ENCODE data around the gene TRAM2. TPM values are rescaled to one million over a fixed set of nuclear protein-coding genes. Genes with fewer than 3 reads are reported as not detected.

The TRAM2 gene
- total and polyA plus RNA-seq, 2 donors (not counting 3 experiments of a cell fraction or from before 2014, with no cell fraction given): 85.7 to 98.6 TPM

DNA sequence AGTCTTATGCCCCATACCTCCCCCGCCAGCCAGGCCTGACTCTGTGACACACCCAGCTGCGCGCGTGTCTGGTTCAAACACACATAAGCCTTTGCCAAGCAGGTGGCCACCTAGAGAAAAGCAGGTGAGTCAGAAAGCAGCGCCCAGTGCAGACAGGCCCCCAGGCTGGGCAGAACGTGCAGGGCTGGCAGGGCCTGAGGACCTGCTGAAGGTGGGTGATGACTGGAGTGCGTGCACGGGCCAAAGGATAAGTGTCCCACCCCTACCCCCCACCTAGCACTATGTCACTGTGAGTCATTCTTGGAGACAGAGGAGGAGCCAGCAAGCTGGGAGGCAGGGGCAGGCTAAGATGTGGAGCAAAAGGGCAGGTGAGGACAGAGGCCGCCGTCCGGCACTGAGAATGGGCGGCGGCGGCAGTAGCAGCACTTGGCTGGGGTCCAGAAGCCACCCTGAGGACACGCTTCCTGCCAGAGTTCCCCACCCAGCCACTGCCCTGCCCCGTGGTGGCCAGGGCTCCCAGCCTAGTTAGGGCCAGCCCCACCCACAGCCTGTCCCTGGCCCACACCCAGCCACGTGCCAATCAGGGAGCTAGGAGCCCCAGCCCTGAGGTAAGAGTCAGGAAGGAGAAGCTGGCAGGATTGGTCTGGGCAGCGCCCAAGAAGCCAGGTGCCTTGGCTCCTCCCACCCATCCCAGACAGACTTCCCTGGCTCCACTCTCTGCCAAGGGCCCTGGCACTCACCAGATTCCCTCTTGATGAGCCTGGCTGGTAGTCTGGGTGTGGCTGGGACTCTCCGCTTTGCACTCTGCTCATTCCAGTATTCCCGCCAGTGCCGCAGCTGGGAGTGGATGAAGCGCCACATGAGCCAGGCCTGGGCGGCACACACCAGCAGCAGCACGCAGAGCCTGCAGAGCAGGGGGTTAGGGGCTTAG, 72.7 kb downstream of the TRAM2 start:
- TF ChIP-seq POLR2AphosphoS5 (IDR thresholded peaks at IDR 0.05; ENCODE audit: insufficient read depth, low read depth, low read length) (peak; percentile 52), FOS (IDR thresholded peaks at IDR 0.05; ENCODE audit: borderline replicate concordance, insufficient read depth, low read length) (peak; percentile 55), JUN (IDR thresholded peaks at IDR 0.05; ENCODE audit: borderline replicate concordance, insufficient read depth, insufficient read length, low read depth) (peak; percentile 3), POLR2A (IDR thresholded peaks at IDR 0.05; ENCODE audit: low read depth, low read length) (no peak)
- H3K4me2 ChIP-seq (ENCODE audit: insufficient read depth, low read length): no peak overlapping the region
- H3K27ac ChIP-seq (ENCODE audit: insufficient read depth, low read depth, low read length): peak overlapping the region; percentile 79
- no TSS peak for BruUV-seq (replicated peaks)
- dilution Hi-C loops (cut with MboI; ENCODE audit: extremely low pct_ligation_motif_present, low sequenced_read_pairs): no loop called here
- H3K9me1 ChIP-seq (replicated peaks; ENCODE audit: control insufficient read depth, extremely low read depth, insufficient read depth, low read length): no peaks in the 10 kb centered on the region
- H3K27me3 ChIP-seq (ENCODE audit: control insufficient read depth in 2 of 2, insufficient read depth in 2 of 2, low read length in 2 of 2): no peaks in the 10 kb centered on the region
- H3K9me3 ChIP-seq (replicated peaks; ENCODE audit: control insufficient read depth, insufficient read depth, low read length): no peaks in the 10 kb centered on the region
- ChIA-PET POLR2A (interaction anchor here (0.6 kb wide), 1 partner anchor 60 kb away, joined by 3 read pairs; no protein-coding TSS in a partner anchor), CTCF (interaction anchor here (0.8 to 1.4 kb wide), 6 partner anchors 11 to 88 kb away, joined by 3 to 6 read pairs (median 3); no protein-coding TSS in a partner anchor)
- H2AFZ ChIP-seq (ENCODE audit: low read depth, low read length): no peak overlapping the region
- no peaks in the 10 kb centered on the region for H4K20me1 ChIP-seq (replicated peaks; ENCODE audit: control insufficient read depth, extremely low read depth, insufficient read depth, low read length)
- peak overlapping the region; percentile 55 for H3K9ac ChIP-seq (replicated peaks; ENCODE audit: extremely low read depth, insufficient read depth, low read length)
- H3K4me1 ChIP-seq (ENCODE audit: control insufficient read depth, extremely low read depth, insufficient read depth, low read length): peaks cover 27% of the 10 kb centered on the region
- peak; percentile 49 for DNase-seq (ENCODE audit: low read depth, low spot score)
- no peak for FAIRE-seq
- intact Hi-C loops (cut with micrococcal nuclease): loop anchor here (1.0 to 2.0 kb wide), 5 partner anchors 18 to 159 kb away; partner anchors contain the start of genes EFHC1 and TRAM2
- H3K79me2 ChIP-seq (ENCODE audit: control insufficient read depth, insufficient read depth, low read length): no peaks in the 10 kb centered on the region
- peaks cover 30 to 66% of the 10 kb centered on the region in 2 experiments for H3K36me3 ChIP-seq (ENCODE audit: control insufficient read depth in 2 of 2, extremely low read depth in 1 of 2, insufficient read depth in 2 of 2, low read length in 2 of 2)
- no peak overlapping the region for H3K4me3 ChIP-seq (replicated peaks in 1 of 3; ENCODE audit: insufficient read depth in 1 of 3, low read depth in 1 of 3, low read length in 3 of 3)

DNA sequence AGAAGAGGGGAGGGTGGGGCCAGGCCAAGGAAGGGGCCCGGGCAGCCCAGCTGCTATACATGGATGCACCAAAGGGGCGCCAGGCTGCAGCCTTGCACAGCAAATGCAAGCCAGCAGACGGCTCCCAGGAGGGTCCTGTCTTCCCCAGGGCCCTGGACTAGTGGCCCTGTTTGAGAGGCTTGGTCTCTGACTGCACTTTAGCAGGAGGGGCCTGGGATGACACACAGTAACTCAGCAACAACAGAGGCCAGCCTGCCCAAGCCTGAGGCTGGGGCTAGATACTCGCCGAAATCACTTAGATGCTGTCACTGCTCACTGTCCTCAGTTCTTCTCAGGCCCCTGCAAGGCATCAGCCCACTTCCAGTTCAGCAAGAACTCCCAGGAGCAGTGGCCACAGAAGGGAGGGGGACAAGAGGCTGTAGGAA, 73.5 kb downstream of the TRAM2 start:
- no peak overlapping the region for H3K4me3 ChIP-seq (replicated peaks in 1 of 3; ENCODE audit: insufficient read depth in 1 of 3, low read depth in 1 of 3, low read length in 3 of 3)
- H3K27ac ChIP-seq (ENCODE audit: insufficient read depth, low read depth, low read length): peak overlapping the region; percentile 79
- ChIA-PET POLR2A (no interaction called here), CTCF (interaction anchor here (1.4 kb wide), 1 partner anchor 10 kb away, joined by 6 read pairs; no protein-coding TSS in a partner anchor)
- no peak for DNase-seq (ENCODE audit: low read depth, low spot score)
- H3K9me1 ChIP-seq (replicated peaks; ENCODE audit: control insufficient read depth, extremely low read depth, insufficient read depth, low read length): no peaks in the 10 kb centered on the region
- no peaks in the 10 kb centered on the region for H3K9me3 ChIP-seq (replicated peaks; ENCODE audit: control insufficient read depth, insufficient read depth, low read length)
- no peak overlapping the region for H2AFZ ChIP-seq (ENCODE audit: low read depth, low read length)
- no peaks in the 10 kb centered on the region for H3K27me3 ChIP-seq (ENCODE audit: control insufficient read depth in 2 of 2, insufficient read depth in 2 of 2, low read length in 2 of 2)
- TF ChIP-seq JUN (IDR thresholded peaks at IDR 0.05; ENCODE audit: borderline replicate concordance, insufficient read depth, insufficient read length, low read depth) (no peak), MYC (IDR thresholded peaks at IDR 0.05; ENCODE audit: low read depth, low read length) (no peak), POLR2A (IDR thresholded peaks at IDR 0.05; ENCODE audit: low read depth, low read length) (no peak), EZH2 (IDR thresholded peaks at IDR 0.05; ENCODE audit: borderline replicate concordance, low read depth, low read length, severe bottlenecking) (no peak), FOS (IDR thresholded peaks at IDR 0.05; ENCODE audit: borderline replicate concordance, insufficient read depth, low read length) (no peak), GATA2 (IDR thresholded peaks at IDR 0.05; ENCODE audit: insufficient read depth, insufficient read length, low read depth, low read length) (no peak), POLR2AphosphoS5 (IDR thresholded peaks at IDR 0.05; ENCODE audit: insufficient read depth, low read depth, low read length) (no peak)
- TF ChIP-seq, protein P1, sequence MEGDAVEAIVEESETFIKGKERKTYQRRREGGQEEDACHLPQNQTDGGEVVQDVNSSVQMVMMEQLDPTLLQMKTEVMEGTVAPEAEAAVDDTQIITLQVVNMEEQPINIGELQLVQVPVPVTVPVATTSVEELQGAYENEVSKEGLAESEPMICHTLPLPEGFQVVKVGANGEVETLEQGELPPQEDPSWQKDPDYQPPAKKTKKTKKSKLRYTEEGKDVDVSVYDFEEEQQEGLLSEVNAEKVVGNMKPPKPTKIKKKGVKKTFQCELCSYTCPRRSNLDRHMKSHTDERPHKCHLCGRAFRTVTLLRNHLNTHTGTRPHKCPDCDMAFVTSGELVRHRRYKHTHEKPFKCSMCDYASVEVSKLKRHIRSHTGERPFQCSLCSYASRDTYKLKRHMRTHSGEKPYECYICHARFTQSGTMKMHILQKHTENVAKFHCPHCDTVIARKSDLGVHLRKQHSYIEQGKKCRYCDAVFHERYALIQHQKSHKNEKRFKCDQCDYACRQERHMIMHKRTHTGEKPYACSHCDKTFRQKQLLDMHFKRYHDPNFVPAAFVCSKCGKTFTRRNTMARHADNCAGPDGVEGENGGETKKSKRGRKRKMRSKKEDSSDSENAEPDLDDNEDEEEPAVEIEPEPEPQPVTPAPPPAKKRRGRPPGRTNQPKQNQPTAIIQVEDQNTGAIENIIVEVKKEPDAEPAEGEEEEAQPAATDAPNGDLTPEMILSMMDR (IDR thresholded peaks at IDR 0.05; ENCODE audit: extremely low read depth in 1 of 2, insufficient read depth in 1 of 2, low read depth in 1 of 2, low read length in 2 of 2): no peak
- TF ChIP-seq, protein P2, sequence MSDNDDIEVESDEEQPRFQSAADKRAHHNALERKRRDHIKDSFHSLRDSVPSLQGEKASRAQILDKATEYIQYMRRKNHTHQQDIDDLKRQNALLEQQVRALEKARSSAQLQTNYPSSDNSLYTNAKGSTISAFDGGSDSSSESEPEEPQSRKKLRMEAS (IDR thresholded peaks at IDR 0.05; ENCODE audit: insufficient read depth, insufficient read length): no peak
- H3K4me2 ChIP-seq (ENCODE audit: insufficient read depth, low read length): no peak overlapping the region
- no peaks in the 10 kb centered on the region for H3K79me2 ChIP-seq (ENCODE audit: control insufficient read depth, insufficient read depth, low read length)
- peaks cover 25 to 62% of the 10 kb centered on the region in 2 experiments for H3K36me3 ChIP-seq (ENCODE audit: control insufficient read depth in 2 of 2, extremely low read depth in 1 of 2, insufficient read depth in 2 of 2, low read length in 2 of 2)
- H3K9ac ChIP-seq (replicated peaks; ENCODE audit: extremely low read depth, insufficient read depth, low read length): no peak overlapping the region
- dilution Hi-C loops (cut with MboI; ENCODE audit: extremely low pct_ligation_motif_present, low sequenced_read_pairs): no loop called here
- peaks cover 26% of the 10 kb centered on the region for H3K4me1 ChIP-seq (ENCODE audit: control insufficient read depth, extremely low read depth, insufficient read depth, low read length)
- no TSS peak for BruUV-seq (replicated peaks)
- peak; percentile 28 for FAIRE-seq
- intact Hi-C loops (cut with micrococcal nuclease): no loop called here
- no peaks in the 10 kb centered on the region for H4K20me1 ChIP-seq (replicated peaks; ENCODE audit: control insufficient read depth, extremely low read depth, insufficient read depth, low read length)

All from endothelial cell of umbilical vein (primary cell).